Stimulated activated CD4-positive, alpha-beta T cell treated with anti-CD3 and anti-CD28 coated beads, Interleukin-12 subunit alpha, Interleukin-12 subunit beta, amount 100 ng/mL, for 4 hours (primary cell): ENCODE measurements around the gene SEMA3D.

Source experiments
- DNase-seq: peaks from one replicate; pipeline ENCODE4 v3.0.0-alpha.2; 2020

The SEMA3D gene

DNA sequence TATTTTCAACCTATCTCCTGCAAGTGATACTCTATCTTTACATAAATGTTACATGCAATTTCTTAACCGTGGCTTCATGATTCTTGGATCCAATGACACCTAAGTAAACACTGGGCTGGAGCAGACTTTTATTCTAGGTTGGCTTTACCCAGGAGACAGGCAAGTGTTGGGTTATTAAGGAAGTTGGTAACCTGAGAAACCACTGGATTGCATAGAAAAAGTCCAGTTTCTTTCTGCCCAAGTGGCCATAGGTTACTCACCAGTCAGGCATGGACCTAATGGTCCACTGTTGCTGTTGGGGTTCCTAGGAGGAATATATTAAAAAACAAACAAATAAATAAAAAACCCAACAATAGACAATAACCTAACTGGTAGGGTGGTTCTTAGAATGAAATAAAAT, 112.8 kb downstream of the SEMA3D start:
- no peak for DNase-seq

DNA sequence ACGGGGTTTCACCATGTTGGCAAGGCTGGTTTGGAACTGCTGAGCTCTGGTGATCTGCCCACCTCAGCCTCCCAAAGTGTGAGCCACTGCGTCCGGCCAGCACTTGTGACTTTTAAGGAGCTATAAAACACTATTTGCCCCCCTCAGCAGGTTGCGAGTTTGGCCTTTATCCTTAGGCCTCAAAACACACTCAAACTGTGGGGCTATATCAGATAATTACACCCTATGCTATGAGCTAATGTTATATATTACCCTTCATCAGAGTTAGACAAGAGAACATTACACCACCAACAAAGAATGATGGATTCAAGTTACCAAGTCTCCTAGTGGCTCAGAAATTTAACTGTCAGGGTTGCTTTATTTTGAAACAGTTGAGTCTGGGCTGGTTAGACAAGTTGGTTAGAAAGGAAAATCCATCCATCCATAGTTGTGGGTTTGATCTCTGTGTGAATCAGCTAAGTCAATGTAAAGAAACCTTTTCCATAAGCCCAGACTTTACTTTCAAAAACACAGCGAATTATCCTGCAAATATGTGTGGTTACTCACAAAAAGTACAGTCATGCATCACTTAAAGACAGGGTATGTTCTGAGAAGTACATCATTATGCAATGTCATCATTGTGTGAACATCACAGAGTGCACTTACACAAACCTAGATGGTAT, 115.8 kb downstream of the SEMA3D start:
- DNase-seq: no peak

DNA sequence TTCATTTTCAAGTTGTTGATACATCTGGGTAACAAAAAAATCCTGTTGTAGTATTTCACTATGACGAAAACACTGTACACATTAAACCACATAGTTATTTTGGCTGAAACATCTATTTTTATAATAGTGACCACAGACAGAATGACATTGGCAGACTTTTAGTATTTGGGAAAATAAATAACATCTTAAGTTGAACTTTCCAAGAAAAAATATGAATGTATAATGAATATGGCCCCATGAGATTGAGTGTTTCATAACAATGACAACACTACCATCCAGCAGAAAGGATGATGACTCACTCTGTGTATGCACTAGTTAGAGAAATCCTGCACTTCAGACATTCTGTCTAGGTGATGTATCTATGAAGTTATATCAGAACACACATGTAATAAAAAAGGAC, 118.1 kb downstream of the SEMA3D start:
- no peak for DNase-seq

DNA sequence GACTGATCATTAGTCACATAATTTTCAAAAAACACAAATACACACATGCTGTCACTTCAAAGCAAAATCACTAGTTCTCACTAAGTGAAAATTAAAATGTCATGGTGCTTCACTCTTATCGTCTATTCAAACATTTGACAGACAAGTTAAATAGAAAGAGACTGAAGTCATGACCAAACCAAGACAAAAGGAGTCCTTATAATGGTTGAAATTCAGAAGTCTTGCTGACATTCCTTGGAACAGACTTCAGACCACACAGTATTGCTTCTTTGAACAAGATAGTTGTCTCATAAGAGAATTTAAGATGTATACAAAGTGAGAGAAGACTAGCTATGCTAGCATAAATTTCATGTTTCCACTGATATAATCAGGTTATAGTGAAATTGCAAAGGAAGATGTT, 119.5 kb downstream of the SEMA3D start:
- DNase-seq: no peak

DNA sequence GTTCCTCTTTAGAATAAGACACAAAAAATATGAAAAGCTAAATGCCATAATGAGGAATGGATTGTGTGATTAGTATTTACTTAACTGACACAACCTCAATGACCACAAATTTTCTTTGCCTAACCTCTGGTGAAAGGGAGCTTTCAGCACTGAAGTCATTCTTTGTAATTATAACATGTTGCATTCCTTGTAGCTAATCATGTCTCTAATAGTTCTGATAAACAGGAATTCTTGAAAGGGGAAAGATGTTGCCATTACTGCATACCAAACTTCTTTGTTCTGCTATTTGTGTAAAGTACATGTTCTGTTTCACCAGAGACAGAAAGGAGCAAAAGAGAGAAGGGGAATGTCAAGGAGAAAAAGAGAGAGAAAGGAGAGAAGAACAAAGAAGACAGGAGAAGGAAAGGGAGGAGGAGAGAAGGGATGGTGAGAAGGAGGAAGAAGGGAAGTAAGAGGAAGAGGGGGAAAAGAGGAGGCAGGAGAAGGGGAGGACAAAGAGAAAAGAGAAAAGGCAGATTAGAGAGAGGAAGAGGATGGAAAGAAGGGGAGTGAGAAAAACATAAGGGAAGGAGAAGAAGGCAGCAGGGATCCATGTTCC, 120.9 kb downstream of the SEMA3D start:
- DNase-seq: no peak

DNA sequence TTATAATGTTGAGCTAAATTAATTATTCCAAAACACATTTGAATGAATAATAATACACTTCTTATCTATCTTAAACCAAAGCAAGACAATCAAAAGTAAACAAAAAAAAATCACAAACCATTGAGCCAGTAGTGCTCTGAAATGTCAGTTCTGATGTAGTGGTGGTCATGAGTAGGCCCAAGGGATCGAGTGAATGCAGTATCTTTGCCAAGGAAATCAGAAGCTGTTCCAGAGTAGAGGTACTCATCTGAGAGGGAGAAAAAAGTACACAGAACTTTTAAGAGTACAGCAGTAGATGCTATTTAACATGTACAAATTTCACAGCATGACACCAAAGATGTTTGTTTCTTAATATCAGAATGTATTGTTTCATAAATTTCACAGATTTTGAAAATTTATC, 121.5 kb downstream of the SEMA3D start:
- no peak for DNase-seq

DNA sequence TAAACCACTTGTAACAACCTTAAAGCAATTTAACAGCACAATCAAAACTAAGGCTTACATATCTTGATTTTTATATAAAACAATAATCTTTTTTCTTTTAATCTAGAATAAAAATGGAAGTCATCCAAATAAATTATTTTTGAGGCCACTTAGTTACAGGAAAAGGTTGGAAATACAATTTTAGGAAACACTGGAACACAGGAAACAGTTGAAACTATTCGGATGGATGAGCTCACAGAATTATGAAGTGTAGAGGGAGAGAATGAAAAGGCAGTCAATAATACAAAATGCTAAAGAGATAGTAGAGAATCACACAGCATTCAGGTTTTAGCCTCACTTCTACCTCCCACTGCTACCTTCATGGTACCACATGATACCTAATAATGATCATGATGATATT, 124.2 kb downstream of the SEMA3D start:
- DNase-seq: no peak

DNA sequence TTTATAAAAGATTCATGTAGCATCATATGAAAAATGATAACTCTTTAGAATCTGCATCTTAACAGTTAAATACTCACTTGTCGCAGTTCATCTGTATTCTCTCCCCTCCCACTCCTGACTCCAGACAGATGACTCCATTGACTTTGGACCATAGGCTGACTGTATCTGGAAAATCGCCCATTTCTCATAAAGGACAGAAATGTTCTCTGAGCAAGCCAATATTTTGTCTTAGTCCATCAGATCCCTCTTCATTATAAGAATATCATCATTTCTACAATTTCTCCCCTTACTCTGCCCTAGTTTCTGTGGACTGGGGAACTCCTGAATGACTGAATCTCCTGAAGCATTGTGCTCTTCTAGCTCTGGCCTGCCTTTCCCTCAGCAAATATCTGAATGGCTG, 125.4 kb downstream of the SEMA3D start:
- DNase-seq: no peak

DNA sequence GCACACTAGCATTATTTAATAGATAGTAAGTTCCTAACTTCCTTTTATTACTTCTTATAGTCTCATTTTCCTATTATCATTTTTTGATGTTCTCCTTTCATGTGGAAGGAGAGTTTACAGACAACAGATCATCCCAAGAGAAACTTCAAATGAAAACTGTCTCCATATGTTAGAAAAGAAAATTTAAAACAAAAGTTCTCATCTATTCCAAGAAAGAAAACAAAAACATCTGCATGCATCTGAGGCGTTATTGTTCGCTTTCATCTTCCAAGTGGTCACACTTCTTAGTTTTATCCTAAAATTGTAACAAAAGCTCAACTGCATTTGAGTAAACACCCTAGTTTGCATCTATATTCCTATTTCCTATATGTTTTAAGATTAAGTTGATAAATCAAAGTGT, 126.2 kb downstream of the SEMA3D start:
- no peak for DNase-seq

DNA sequence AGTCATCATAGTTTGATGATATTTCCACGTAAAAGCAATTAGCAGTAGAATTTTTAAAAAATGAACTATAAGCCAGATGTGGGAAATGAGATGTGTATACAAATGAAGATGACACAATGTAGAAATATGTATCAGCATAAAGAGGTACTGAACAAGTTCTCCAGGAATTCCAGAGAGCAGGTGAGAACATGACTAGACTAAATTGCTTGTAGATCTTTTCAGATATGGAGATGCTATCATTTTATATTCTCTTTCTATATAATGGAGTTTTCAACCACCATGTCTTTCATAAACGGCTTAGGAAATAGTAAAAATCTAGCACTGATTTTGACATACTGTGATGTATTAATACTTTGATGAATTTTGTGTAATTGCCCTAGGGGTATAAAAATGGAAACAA, 130.9 kb downstream of the SEMA3D start:
- no peak for DNase-seq

DNA sequence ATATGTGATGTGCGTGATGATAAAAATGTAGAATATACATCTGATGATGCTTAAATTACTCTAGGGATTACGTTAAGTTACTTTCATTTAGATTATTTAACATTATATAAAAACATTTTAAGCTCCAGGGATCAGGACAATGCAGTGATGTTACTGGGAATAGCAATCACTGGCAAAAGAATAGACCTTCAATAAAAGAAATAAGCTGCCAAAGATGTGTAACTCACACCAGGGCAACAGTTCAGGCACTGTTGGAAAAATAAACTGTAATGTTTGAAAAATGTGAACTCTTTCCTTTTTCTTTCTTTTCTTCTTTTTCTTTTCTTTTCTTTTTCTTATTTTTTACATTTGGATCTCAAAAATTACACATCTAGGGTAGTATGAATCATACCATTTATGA, 131.7 kb downstream of the SEMA3D start:
- DNase-seq: no peak

DNA sequence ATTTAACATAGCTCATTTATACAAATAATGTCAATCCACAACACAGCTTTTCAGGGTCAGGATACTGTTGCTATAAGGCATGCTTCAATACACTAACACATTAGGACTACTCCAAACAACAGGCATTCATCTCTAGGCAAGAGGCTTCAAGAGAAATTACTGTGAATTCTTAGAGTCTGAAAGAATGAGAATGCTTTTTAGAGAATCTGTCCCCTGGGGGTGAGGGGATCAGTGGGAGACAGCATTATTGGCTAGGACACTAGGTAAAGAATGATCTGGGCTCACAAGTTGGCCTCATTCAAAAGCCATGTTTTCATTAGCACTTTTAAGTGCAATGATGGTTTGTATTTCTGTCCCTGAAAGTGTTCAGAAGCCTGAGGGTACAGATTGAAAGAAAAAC, 132.6 kb downstream of the SEMA3D start:
- no peak for DNase-seq

DNA sequence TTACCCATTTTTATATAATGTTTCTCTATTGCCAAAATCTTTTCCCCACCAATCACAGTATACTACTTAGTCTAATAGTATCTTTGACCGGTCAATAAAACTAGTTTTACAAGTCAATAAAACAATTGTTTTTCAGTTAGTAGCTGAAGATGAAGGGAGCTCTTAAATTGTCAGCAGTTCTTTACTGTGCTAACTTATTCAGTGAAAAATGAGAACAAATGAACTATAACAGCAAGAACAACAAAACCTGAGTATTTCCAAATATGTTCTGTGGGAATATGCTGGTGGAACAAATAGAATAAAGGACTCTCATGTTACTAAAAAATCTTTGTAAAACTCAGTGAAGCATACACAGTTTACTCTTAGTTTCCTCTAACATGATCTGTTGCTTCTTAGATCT, 134.0 kb downstream of the SEMA3D start:
- DNase-seq: no peak

DNA sequence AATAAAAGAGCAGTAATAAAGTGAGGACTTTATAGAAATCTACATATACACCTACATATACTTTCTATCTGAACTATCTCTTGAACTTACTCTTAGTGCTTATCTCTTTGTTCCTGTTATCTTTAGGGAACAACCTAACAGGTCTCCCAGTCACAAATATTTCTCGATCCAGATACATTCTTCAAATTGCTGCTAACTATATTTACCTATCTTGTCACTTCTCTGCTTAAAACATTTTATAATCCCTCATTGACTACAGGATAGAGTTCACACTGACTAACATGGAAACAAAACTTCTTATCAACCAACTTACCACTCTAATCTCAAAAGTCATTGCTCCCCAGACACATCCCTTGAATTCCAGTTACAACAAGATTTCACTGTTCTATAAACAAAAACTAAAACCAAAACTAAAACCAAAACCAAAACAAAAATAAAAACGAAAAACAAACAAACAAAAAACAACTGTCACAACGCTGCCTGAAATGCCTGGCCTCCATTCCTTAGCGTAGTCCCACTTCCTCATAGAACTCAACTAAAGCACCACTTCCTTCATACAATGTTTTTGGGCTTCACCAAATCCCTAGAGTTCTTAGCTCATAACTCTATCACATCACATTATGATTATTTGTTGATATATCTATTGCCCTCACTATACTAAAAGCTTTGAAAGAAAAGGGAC, 134.7 kb downstream of the SEMA3D start:
- DNase-seq: no peak

DNA sequence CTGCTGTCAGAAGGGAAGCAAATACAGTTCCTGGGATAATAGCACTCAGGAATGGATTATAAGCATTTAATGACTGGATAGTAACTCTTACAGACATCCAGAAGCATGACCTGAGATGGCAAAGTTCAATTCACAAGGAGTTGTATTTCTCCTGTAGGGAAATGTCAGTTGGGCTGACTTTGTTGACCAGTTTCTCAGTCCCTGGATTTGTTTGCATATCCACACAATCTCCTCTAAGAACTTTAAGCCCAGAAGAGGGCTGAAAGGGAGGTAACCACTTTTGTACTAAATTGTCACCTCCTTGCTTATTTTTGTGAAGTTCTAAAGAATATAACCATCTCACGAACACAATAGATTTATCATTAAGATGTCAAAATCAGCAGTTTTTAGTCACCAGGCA, 140.3 kb downstream of the SEMA3D start:
- no peak for DNase-seq

DNA sequence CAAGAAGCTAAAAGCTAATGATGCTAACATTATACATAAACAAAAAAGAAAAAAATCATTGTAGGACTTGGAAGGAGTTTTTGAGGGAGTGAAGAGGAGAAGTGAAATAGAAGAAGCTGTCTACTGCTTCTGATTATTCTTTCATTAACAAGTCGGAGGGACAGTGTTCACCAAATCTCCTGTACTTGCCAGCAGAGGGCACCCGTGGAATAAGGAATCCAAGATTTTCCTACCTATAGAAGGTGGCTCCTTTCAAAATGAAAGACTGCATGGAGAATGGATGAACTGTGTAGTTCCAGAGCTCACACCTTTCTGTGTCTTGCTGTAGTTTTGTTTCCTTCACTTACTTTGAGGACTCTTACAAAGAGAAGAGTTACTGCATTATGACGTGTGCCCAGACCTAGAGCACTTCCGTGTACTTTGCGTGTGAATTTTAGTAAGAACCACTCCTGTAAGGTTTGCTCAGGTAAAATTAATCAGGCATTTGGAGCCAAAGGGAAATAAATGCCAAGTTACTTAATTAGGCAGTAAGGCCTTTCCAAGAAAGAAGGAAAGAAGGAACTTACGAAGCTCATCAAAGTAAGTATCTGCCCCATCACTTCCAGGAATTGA, 145.1 kb downstream of the SEMA3D start:
- no peak for DNase-seq

DNA sequence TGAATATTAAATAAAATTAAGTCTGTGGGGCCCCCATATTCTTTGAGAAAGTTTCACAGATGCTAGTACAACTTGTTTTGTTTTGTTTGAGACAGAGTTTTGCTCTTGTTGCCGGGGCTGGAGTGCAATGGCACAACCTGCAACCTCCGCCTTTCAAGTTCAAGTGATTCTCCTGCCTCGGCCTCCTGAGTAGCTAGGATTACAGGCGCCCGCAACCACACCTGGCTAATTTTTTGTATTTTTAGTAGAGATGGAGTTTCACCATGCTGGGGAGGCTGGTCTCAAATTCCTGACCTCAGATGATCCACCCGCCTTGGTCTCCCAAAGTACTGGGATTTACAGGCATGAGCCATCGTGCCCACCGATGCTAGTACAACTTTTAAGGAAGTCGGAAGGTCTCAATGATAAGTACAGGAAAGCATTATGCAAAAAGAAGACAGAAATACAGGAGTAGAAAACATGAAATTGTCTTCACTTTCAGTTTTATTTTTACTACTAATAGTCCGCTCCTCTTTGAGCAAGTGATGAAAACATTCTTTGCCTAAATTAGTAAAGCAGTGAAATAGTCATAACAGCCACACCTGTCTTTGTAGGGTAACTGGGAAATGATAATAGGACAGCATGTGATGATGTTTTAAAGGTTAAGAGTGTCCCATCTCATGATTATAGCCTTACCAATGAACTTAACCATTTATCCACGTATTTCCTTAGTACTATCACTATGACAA, 147.5 kb downstream of the SEMA3D start:
- no peak for DNase-seq

DNA sequence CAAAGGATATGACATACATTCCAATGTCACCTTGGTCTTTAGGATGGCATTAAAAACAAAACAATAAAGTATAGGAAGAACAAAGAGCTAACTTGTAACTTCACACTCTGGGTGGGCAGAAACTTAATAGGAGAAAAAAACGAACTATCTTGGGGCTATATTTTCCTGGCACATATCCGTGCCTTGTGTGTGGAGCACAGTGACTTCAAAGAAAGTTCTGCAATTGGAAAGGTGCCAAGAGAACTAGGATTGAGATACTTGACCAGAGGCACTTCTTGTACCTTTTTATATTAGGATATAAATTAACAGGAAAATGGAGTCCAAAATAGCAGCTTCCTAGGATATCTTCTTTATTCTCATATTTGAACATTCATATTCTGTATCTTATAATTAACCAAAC, 148.4 kb downstream of the SEMA3D start:
- no peak for DNase-seq

DNA sequence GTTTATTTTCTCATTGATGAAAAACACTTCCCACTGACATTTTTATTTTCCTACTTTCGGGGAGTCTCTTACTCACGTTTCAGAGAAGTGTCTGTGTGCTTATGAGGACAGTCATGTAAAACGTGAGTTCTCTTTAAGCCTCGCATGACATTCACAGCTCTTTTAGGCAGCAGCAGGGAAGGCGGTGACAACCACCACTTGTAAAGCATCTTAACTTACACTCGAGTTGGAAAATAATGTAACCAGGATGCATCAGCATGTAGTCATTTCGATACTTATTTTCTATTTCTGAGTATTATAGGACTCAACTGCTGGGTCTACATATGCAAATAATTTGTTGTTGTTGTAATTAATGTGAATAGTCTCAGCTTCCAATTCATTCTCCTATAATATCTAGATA, 153.6 kb downstream of the SEMA3D start:
- DNase-seq: no peak

DNA sequence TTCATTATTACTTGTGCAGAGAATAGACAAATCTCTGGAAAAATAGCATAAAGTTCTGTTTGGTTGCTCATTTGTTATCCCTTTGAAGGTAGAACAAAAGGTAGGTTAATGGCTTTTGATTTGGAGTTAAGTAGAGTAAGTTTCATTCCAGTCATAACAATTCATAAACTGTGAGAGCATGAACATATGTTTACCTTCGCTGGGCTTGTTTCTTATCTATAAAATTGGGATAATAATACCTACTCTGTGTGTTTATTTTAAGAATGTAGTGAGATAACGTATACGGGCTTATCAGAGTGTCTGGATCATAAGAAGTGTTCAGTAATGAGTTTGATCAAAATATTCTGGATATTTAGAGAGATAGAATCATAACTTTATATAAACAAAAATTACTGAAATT, 155.4 kb downstream of the SEMA3D start:
- no peak for DNase-seq

DNA sequence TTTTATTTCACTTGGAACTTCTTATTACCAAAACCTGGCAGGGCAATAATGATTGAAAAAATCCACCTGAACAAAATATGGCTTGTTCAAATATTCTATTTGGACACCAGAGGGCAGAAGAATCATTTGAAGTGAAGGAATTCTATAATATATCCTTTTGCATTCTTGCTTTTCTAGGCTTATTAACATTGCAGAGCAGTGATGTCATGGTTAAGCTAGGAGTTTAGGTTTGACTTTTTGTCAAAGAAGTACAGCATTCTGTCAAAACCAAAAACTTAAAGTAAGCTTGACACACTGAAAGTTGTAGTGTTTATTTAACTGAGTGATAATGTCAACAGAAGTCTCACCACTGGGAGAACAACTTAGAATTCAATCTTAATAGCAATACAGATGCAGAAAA, 156.0 kb downstream of the SEMA3D start:
- no peak for DNase-seq

DNA sequence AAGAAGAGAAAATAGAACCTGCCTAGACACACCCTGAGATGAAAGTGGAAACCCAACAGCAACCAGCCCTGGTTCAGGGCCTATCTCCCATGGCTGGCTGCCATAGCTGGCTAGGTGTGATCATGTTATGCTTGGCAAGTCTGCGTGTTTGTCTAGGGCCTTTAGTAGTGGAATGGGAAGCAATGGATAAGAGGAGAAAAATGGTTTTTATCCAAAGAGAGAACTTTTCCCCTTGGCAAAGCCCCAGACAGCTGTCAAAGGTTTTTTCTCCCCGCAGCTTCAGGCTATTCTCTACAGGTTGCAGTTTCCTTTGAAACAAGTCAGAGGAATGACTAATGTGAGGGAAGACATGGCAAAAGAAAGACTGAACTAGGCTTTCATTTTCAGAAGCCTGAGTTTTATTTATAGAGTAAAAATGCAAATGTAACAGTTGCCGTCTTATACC, 161.5 kb downstream of the SEMA3D start:
- no peak for DNase-seq

DNA sequence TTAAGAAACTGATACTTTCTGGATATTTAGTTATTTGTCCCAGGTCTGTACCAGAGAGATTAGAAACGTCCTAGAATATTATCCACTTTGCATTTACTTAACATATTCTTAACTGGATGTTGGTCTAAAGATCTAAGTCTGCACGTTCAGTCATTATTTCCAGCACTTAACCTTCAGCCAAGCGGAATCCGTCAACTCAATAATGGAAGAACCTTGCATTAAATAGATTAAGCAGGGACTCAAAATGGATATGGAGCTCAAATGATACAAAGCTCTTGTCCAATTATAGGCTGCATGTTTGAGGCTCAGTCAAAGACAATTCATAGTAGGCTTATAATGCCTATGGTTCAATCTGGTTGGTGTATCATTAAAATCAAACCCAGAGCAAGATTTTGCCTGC, 162.9 kb downstream of the SEMA3D start:
- DNase-seq: no peak
